Bone marrow (tissue), 2 donors: Measurements from ENCODE around the gene DHX40.
A peak's percentile ranks its signal among the peaks of the same experiment; 100 is the strongest.
"Not testable (repeated sequence)": the region's sequence is repeated elsewhere in the genome, so short reads cannot be mapped to it uniquely, and the experiment has no call there.

ENCODE experiments used
- DNase-seq, 2 donors: peaks; one replicate each; lab custom pipeline; 2025; lab: John Stamatoyannopoulos, UW

The DHX40 gene, protein sequence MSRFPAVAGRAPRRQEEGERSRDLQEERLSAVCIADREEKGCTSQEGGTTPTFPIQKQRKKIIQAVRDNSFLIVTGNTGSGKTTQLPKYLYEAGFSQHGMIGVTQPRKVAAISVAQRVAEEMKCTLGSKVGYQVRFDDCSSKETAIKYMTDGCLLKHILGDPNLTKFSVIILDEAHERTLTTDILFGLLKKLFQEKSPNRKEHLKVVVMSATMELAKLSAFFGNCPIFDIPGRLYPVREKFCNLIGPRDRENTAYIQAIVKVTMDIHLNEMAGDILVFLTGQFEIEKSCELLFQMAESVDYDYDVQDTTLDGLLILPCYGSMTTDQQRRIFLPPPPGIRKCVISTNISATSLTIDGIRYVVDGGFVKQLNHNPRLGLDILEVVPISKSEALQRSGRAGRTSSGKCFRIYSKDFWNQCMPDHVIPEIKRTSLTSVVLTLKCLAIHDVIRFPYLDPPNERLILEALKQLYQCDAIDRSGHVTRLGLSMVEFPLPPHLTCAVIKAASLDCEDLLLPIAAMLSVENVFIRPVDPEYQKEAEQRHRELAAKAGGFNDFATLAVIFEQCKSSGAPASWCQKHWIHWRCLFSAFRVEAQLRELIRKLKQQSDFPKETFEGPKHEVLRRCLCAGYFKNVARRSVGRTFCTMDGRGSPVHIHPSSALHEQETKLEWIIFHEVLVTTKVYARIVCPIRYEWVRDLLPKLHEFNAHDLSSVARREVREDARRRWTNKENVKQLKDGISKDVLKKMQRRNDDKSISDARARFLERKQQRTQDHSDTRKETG

DNA sequence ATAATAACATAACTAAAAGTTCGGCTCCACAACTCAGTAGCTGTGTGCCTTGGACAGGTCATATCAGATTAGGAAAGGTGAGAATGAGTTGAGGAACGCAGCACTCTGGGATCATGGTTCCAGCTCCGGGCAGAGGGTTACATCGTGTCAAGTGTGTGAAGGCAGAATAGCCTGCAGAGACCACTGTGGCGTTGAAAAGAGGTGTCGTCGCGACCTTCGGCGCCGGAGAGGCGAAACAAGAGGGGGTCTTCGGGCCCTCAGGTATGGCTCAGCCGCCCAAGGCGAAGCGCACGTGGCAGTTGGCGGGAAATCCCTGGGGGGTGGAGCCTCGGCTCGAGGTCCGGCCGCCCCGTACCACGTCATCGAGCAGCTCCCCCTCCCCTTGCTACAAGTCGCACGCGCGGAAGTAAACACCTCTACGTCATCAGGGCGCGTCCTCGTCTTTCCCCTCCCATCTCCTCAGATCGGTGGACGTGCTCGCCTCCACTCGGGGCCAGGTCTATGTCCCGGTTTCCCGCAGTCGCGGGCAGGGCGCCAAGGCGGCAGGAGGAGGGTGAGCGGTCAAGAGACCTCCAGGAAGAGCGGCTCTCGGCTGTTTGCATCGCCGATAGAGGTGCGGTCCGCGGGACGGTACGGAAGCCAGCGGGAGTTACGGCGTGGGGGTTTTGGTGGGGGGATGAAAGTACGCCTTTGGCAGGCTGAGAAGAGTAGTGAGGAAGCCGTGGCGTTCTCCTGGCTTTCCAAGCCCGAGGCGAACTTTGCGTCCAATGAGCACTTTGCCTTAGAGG is at the start of gene DHX40:
Gene DHX40 (plus strand): TSS at position 440 of the 788 bp plus-strand sequence. CDS start 62 bp downstream, at position 502.
- peak; percentile 82 to 83 for DNase-seq

DNA sequence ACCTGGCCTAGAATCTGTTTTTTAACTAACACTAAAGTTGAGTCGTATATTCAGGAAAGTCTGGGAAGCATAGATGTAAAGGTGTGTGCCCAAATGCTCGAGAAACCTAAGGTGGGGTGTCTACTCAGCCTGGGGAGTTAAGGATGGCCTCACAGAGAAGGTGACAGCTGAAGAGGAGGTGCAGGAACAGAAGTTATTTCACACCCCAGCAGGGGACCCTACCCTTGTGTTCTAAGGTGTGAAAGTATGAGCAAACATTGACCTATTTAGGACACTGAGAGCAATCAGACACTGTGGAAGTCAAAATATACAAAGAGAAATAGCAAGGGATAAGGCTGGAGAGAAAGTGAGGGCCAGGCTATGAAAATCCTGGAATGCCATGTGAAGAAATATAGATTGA is 49.0 kb upstream of the DHX40 start:
- no peak for DNase-seq

DNA sequence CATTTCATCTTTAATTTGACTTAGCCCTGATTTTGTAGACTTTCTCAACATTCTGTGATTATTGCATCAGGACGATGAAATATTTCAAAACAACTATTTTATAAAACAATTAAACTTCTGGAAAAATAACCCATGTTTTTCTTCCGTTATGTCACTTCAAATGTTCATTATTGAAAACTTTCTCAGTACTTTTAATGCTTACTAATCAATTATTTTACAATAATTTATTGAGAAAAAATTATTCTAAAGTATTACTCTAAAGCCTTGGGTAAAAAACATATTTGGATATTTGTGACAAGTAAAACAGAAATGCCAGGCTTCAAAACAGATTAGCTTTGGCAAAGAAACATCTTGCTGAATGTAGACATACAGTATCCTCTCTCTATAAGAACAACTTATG is 46.3 kb upstream of the DHX40 start:
- no peak for DNase-seq

DNA sequence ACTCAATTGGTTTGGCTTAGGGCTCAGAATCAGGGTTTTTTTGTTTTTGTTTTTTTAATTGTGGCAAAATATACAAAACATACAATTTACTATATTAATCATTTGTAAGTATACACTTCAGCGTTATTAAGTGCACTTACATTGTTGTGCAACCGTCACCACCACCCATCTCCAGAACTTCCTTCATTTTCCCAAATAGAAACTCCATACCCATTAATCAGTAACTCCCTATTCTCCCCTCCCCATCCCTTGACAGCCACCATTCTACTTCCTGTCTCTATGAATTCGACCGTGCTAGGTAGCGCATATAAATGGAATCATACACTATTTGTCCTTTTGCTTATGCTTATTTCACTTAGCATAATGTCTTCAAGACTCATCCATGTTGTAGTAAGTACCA is 45.2 kb upstream of the DHX40 start:
- DNase-seq = no peak

DNA sequence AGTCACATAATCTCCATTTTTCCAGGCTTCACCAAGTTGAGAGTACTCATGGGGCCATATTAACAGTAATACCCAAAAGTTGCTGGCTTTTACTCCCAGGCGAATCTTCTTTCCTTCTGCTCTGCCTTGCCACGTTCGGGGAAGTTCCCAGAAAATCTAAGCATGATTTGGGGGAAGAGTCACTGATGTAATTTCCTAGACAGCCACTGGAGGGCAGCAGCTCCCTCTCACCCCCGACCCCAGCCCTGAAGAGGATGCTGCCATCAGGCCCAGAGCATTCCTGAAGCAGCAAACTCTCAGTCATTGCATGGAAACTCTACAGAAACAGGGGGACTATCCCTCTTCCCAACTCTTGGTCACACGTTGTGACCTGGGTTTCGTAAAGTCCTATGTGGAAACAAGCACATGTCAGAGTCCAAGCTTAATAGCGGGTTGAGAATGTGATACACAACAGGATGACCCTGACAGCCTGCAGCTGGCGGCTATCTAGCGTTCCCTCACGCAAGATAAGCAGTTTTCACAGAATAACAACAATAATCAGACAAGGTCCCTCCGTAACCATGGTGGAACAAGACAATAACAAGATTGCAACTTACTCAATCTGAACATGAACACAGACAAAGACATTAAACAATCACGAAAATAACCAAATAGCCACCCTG is 43.8 kb upstream of the DHX40 start:
- DNase-seq = peak; percentile 27 to 45

DNA sequence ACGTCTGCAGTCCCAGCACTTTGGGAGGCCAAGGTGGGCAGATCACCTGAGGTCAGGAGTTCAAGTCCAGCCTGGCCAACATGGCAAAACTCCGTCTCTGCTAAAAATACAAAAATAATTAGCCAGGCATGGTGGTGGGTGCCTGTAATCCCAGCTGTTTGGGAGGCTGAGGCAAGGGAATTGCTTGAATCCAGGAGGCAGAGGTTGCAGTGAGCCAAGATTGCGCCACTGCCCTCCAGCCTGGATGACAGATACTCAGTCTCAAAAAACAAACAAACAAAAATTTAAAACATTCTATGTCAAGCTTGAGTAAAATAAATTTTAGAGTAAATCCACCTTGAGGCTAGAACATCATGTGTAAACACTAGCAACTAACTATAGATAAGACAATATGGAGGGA is 40.5 kb upstream of the DHX40 start:
- DNase-seq = not testable (repeated sequence)

DNA sequence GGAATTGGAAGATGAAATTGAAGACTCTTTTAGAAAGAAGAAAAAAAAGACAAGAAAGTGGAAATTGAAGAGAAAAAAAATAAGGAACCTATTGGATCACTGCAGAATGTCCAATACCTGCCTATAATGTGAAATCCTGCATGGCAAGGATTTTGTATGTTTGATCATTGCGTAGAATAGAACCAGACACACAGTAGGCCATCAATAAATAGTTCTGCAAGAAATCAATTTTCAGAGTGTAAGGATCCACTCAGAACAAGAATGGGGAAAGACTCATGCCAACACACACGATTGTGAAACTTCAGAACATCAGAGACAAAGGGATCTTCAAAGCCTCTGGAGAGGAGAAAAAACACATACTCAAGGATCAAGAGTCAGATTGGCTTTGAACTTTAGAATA is 39.7 kb upstream of the DHX40 start:
- no peak for DNase-seq

DNA sequence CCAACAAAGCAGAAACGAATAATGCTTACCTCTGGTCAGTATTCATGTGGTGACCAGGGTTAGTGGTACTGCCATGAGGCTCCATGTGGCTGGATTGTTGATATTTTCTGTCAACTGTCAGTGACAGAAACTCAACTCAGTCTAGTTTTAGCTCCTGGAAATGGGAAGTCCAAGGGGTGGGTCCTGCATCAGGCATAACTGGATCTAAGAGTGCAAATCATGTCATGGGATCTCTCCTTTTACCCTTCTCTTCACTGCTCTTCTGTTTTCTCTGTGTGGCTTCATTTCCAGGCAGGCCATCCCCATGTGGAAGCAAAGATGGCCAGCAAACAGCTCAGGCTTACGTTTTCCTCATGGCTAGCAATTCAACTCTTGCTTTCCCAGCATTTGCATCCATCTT is 39.0 kb upstream of the DHX40 start:
- DNase-seq = no peak

DNA sequence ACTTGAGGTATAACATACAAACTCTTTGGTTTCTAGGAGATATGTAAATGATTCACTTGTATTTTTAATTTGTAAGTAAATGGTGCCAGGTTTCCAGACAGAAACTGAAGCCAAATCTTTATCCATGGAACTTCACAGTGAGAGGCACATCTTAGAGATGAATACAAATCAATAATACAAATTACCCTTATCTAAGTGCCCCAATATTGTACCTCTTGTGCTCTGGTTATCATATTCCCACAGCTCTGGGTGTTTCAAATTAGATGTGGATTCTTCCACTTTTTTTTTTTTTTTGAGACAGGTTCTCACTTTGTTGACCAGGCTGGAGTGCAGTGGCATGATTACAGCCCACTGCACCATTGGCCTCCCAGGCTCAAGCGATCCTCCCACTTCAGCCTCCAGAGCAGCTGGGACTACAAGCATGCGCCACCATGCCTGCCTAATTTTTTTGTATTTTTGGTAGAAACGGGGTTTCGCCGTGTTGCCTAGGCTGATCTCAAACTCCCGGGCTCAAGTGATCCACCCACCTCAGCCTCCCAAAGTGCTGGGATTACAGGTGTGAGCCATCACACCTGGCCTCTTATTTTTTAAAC is 38.0 kb upstream of the DHX40 start:
- DNase-seq = no peak

DNA sequence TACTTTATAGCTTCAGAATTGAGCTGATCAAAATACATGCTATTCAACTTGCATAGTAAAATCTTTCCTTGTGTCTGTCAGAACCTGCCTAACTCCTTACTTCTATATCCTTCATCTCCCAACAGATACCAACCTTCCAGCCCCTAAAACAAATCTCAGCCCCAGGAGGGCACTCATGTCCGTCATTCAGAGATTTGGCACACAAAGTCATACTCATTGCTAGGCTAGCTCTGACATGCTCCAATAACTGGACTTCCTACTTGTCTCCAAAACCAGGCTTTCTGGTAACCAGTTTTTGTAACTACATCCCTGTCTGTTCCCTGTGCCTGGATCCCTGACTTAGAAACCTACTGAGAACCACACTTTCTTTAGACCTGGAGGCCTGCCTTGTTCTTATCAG is 37.5 kb upstream of the DHX40 start:
- no peak for DNase-seq

DNA sequence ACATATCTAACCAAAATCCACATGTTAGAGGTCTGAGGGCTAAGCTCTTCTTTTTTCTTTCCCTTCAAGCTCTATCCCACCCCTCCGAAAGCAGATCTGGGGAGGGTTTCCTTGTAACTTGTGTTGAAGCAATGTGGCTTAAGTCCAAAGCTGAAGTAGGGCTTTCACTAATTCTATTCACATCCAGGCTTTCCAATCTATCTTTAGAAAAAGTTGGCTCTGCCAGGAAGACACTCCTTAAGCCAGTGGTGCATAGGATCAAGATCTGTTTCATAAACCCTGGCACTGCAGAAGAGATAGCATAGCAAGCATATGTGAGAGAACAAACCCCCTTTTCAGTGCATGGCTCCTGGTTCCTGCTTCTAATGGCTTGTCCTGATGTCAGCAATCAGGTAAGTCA is 34.9 kb upstream of the DHX40 start:
- DNase-seq = no peak

DNA sequence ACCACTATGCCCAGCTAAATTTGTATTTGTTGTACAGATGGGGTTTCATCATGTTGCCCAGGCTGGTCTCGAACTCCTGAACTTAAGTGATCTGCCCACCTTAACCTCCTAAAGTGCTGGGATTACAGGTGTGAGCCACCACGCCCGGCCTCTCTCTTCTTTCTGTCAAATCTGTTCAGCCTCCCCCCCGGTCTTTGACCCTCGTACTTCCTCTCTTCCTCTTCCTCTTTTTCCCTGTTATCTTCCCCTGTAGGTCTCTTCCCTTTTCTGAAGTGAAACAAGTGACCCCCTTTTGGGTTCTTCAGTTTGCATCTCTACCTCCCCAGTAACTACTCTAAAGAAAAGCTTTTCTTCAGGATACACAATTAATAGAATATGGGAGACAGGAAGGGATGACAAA is 31.7 kb upstream of the DHX40 start:
- DNase-seq = peak in 1 of 2 donors; percentile 1

DNA sequence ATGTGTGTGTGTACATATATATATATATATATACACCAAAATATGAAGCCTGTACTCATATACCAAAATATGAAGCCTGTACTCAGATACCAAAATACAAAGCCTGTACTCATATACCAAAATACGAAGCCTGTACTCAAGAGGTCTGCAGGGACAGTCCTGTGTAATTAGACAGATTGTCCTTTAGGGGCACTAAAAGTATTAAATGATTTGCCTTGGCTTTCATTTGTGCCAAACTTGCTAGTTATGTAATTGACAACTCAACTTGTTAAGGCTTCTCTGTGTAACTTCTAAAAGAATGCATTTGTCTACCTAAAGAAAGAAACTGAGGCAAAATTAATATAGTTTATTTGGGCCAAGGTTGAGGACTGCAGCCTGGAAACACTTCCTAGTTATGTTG is 30.8 kb upstream of the DHX40 start:
- no peak for DNase-seq

DNA sequence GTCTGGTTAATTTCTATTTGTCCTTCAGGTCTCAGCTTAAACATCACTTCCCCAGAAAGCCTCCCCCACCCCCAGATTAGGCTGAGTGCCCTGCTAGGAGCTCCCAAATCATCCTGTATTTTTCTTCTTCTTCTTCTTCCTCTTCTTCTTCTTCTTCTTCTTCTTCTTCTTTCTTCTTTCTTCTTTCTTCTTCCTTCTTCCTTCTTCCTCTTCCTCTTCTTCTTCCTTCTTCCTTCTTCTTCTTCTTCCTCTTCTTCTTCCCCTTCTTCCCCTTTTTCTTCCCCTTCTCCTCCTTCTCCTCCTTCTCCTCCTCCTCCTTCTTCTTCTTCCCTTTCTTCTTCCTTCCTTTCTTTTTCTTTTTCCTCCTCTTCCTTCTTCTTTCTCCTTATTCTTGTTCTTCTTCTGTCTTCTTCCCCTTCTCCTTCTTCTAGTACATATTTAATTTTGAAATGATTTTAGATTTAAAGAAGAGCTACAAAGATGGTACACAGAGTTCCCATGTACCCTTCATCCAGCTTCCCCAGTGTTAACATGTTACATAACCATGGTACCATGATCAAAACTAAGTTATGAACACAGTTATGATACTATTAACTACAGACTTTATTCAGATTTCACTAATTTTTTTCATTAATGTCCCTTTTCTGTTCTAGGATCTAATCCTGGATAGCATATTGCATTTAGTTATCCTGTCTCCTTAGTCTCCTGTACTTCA is 27.1 kb upstream of the DHX40 start:
- no peak for DNase-seq

DNA sequence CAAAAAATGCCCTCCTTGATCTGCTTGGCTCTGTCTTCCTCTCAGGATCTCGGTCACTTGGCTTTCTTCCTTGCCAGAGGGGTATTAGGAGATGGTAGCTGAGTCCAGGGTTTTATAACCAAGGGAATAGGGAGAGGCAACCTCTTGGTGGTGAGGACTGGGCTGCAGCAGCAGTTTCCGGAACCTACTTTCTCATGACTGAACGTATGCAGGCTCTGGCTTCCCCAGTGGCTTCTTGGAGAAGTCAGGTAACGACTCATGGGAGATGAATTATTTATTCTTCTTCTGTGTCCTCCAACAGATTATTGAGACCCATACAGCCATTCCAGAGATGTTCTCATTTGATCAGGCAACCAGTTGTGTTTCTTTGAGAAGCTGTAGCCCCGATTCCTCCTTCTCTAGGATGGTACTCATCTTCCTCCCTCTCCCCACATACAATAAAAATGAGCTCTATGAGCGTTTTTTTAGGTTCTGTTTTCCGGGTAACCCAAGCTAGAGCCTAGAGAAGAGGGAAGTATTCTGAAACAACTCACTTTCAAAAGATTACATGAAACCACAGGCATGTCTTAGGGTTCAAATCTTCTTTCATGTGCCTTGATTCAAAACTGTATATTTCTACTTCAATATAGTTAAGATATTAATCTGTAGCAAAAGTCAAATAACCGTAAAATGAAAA is 22.3 kb upstream of the DHX40 start:
- DNase-seq = peak in 1 of 2 donors; percentile 1

DNA sequence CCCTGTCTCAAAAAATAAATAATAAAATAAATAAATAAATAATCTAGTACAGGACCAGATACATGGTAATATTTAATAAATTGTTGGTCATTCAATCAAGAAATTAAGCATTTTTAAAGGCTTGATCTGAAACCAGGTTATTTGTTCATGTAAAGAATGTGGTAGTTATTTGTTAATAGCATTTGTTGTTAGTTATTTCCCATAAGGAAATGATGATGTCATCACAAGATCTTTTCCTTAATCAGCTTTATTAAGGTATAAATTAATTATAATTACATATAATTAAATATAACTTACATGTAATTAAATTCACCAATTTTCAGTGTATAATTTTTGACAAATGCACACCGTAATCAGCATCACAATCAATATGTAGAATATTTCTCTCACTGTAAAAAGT is 19.5 kb upstream of the DHX40 start:
- DNase-seq = no peak

DNA sequence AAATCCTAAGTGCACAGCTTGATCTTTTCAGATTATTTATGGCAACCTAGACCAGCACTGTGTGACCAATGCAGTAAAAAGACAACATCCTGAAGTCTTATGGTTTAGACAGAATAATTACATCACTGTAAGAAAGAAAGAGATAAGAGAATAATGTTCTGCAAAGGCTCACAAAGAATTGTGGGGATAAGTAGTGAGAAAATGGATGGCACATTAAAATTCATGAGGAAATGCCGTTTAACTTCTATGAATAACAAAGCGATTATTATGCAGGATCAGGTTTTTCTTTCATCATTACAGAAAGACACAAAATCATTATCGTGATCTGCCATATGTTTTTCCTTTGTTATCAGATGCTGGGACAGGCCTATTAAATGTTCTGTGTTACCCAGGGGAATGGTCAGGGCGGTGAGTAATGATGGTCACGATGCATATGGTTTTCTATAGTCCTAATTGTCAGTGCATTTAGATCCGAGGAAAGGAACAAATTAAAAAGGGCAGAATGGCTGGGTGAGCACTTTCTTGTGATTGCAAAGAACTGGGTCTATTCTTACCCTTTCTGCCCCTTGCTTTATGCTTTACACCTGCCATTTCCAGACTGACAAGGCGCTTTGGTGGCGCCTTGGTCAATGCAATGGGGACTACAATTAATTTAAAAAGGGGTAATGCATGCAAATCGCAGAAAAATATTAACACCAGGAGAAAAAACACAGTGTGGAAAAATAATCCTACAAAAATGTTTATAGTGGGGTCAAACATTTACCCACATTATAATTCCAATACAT is 18.1 kb upstream of the DHX40 start:
- no peak for DNase-seq

DNA sequence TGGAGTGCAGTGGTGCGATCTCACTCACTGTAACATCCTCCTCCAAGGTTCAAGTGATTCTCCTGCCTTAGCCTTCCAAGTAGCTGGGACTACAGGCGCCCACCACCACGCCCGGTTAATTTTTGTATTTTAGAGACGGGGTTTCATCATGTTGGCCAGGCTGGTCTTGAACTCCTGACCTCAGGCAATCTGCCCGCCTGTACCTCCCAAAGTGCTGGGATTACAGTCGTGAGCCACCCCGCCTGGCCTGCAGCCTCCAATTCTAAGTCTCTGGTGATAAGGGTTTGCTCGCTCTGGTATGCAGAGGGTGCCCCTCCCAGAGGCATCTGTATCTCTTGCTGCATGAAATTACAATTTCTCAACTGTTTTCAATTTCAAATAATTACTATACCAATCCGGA is 16.4 kb upstream of the DHX40 start:
- not testable (repeated sequence) for DNase-seq

DNA sequence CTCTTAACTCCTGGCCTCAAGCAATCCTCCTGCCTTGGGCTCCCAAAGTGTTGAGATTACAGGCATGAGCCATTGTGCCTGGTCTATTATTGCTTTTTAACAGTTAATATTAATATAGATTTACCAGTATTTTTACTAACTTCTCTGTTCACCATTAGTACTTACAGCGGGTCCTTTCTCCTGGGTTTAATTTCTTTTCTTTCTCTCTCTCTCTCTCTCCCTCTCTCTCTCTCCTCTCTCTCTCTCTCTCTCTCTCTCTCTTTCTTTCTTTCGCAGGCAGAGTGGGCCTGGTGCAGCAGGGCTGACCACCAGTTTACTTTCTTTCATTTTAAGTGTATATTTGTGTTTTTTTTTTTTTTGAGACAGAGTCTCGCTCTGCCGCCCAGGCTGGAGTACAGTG is 14.7 kb upstream of the DHX40 start:
- DNase-seq = no peak

DNA sequence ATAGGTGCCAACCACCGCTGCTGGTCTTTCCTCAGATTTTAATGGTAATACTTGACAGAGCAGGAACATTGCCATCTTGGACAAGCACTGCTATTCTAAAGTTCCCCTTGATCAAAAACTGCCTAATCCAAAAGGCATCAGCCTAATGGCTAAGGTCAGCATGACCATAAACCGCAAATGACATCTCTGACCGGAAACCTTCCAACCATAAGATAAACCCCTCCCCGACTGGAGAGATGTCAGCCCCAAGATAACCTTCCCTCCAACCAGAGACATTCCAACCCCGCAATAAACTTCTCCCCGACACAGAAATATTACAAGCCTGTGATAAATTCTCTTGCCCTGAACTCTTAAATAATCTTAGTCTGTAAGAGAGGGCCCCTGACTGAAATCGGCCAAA is 7.4 kb upstream of the DHX40 start:
- DNase-seq = no peak
